Measurements from ENCODE around the gene USP9X.
"Not testable (repeated sequence)": the region's sequence is repeated elsewhere in the genome, so short reads cannot be mapped to it uniquely, and the experiment has no call there.

Gene USP9X

DNA sequence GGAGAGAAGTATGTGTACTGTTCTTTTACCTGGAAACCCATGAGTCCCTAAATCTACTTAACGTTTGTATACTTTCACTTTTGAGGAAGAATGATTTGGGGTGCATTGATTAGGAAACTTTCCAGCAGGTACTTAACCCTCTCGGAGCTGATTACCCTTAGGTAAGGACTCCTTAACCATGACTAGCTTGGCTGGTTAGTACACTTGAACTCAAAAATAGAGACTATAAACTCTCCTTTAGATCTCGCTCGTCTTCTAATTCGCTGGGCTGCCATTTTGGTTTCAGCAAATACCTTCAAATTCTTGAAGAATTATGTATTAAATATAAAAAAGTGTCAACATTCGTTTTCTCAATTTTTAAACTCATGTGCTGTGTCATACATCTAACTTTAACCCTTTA lies 2.0 kb downstream of the USP9X start:
- no peak for DNase-seq

DNA sequence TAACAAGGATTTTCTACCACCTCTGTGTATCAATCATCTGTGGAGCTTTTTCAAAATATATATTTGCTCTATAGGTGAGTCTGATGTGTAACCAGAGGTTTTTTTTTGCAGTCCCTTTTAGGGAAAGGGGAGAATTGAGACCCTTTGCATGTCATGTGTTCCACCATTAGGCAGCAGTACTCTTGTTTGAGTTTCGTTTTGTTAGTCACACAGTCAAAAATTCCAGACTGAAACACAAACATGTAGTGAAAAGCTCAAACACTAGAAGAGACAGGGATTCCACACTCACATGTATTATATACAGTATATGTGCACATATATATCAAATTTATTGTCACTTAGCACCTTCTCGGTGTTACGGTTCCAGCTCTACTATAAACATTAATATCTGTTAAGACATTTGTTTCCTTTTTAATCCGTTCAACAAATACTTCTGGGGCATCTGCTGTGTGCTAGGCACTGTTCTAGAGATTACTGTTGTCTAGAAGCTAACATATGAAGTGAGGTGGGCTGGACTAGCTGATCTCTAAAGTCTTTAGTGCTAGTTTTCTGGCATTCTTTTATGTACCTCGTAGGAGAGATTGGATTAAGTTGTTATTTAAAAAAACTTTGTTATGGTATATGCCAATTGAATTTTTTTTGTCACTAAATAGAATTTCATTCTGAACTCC lies 5.5 kb downstream of the USP9X start:
- no peak for DNase-seq

DNA sequence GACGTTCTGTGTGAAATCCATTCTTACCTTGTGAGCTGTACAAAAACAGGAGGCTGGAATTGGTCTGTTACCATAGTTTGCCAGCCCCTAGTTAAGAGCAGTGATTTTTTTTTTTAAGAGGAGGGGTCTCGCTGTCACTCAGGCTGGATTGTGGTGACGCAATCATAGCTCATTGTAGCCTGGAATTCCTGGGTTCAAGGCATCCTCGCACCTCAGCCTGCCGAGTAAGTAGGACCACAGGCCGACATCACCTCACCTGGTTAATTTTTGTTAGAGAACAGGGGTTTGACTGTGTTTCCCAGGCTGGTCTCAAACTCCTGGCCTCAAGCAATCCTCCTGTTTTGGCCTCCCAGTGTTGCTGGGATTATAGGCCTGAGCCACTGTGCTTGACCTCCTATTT lies 7.5 kb downstream of the USP9X start:
- no peak for DNase-seq

DNA sequence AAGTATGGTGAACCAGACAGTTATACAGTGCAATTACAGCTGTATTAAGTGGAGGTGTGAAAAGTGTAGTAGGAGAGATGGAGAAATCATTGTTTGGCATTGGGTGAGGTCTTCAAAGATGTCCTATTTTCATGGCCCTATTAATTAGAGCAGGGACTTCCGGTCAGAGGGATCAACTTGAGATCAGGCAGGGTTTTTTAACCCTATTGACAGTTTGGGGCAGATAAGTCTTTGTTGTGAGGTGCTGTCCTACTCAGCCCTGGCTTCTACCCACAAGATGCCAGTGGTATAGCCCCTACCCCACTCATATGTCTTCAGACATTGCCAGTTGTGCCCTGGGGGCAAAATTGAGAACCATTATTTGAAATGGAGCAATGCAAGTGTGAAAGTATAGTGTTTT lies 9.9 kb downstream of the USP9X start:
- DNase-seq, result no peak

DNA sequence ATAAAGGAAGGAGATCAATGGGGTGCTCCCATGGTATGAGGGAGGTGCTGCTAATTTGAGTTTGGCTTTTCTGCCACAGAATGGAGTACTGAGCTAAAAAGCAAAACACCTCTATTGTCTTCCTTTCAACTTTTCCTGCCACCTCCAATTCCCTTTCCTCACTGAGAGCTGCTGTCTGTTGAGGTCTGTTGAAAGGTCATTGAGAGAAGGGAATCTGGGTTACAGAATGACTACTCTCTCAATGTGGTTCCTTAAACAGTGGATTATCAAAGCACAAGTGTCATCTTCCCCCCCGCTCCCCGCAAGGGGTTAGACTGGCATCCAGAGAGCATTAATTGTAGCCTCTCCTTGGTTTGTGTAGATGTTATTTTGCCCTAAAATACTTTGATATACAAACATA lies 10.7 kb downstream of the USP9X start:
- no peak for DNase-seq

DNA sequence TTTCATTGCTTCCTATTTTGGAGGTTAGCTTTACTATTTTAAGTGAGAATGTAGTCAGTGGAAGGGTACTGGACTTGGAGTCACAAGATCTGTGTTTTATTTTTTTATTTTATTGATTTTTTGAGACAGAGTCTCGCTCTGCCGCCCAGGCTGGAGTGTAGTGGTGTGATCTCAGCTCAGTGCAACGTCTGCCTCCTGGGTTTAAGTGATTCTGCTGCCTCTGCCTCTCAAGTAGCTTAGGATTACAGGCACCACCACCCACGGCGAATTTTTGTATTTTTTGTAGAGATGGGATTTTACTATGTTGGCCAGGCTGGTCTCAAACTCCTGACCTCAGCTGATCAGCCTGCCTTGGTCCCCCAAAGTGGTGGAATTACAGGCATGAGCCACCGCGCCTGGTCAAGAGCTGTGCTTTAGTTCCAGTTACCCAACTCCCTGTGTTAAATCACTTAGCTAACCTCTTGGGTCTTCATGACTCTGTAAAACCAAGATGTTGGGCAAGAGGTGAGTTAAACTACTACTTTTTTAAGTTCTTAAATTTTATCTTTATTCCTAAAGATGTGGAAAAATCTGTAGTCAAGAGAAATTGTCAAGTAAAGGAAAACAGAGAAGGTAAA lies 11.2 kb downstream of the USP9X start:
- DNase-seq, result no peak

DNA sequence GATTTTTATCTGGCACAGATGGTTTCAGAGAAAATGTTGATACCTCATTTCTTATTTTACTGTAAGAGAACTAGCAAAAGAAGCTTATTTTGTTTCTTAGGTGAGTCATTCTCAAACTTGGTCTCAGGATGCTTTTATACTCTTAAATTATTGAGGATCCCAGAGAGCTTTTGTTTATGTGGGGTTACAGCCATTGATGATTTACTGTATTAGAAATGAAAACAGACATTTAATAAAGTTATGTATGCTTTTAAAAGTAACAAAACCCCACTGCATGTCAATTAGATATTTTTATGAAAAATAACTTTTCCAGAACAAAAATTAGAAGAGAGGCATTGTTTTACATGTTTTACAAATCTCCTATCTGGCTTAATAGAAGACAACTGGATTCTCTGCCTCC lies 12.1 kb downstream of the USP9X start:
- no peak for DNase-seq

DNA sequence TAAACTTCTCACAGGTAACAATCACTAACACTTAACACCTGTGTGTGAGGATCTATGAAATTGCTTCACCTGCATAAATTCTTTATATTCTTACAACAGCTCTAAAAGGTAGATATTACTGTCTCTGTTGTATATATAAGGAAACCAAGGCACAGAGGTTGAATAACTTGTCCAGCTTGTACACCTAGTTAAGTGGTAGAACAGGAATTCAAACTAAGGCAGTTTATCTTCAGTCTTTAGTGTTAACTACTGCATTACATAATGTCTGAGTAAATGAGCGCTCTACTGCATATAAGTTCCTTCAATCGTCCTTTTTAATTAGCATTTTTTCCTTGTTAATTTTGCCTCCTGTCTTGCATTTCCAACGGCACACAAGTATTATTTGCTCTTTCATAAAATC lies 15.0 kb downstream of the USP9X start:
- no peak for DNase-seq

DNA sequence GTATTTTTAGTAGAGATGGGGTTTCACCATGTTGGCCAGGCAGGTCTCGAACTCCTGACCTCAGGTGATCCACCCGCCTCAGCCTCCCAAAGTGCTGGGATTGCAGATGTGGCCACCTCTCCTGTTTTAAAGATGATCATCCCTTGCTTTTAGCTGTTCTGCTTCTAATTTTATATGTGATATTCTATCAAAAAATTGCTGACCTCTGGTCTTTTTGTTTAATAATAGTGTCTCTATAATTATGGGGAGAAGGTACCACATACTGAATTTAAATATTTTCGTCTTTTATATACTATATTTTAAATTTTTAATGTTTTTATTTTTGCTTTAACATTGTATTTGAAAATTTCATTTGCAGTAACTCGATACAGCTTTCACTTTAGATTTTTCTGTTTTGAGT lies 15.6 kb downstream of the USP9X start:
- DNase-seq, result no peak

DNA sequence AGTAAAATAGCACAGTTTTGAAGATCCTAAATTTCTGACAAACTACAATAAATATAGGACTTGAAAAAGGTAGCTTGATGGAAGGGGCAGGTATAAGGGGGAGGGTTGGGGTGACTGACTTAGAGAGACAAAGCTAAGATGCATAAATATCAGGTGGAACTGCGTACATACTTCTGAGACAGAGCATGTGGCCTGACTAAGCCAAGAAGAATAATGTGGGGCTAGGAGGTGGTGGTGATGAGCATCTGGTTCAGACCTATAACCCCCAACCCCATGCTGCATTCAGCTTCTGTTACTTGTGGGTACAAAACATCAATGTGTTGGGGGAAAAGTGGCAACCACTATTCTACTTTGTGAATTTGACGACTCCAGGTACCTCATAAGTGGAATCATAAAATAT lies 19.8 kb downstream of the USP9X start:
- no peak for DNase-seq

DNA sequence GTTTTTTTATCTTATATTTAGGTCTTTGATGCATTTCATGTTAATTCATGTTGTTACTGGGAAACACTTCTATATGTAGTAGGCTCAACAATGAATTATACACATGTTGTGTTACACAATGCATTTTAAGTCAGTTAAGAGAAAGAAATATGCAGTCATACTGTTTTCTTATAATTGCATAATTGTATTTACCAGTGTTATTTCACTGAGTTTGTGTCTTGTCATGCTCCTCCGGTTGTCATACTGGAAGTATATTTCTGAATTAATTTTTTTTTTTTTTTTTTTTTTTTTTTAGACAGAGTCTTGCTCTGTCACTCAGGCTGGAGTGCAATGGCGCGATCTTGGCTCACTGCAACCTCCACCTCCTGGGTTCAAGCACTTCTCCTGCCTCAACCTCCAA lies 21.0 kb downstream of the USP9X start:
- not testable (repeated sequence) for DNase-seq

DNA sequence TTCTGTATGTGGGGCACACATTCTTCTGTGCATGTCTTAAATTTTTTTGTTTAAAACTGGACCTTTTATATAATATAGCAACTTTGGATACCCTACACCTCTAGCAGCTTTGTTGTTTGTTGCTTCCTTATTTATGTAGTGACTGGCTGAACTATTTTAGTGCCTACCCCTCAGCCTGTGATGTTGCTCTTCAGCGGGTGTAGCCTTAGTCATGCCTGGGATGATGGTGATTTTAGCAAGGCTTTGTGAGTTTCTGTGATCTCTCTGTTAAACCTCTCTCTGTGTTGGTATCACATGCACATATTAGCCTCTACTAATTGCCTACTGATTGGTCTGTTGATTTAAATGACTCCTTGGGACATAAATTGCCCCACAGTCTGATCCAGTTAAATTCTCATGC lies 22.8 kb downstream of the USP9X start:
- no peak for DNase-seq

DNA sequence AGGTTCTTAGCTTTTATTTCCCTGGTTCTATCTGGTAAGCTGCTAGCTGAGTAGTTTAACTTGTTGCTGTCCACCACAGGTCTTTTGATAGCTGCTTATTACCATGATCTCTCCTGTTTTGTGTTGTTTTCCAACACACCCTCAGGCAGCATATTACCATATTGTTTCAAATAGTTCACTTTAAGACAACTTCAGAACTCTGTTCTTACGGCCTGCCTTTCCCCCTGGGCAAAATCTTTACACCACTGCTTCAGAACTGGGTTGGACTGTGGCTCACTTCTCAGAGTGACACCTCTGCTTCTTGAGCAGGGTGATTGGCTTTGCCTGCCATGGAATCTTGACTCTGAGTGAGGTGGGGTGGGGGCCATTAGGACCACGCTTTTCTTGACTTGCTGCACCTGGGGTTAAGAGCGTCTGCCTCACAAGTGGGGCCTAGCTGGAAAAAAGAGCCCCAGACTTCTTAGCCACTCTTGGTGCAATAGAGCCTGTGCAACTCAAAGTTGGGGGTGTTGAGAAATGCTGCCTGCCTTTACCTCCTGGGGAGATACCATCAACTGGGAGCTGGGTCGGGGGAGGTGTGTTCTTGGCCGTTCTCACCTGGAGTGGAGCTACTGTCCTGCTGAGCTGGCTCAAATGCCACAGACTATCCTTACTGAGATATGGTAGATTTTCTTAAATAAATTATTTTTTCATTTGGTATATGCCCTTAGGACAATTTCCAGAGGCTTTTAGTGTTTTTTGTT lies 23.4 kb downstream of the USP9X start:
- no peak for DNase-seq

DNA sequence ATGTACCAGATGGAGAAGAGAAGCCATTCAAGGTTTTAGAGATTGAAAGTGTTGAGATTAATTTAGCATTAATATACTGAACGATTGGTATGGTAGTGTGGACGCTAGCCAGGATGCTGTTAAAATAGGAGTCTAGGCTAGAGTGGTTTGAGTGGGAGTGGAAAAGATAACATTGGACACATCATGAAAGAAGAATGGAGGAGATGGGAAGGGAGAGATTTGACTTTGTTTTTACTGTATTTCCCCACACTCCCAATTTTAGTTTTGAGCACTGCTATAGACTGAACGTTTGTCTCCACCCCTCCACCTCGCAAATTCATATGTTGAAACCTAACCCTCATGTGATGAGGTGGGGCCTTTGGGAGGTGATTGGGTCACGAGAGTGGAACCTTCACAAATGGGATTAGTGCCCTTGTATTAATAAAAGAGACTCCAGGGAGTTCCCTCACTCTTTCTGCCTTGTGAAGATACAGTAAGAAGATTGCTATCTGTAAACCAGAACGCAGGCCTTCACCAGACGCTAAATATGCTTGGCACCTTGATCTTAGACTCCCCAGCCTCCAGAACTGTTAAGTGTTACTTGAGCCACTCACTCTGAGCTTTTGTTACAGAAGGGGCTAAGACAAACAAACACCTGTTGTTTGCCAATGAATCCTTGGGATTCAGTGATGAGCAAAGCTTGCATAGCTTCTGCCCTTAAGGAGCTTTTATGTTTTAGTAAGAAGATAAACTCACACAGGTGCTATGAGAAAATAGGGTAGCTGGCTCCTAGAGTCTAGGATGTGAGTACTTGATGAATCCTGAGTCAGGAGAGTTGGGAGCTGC lies 25.8 kb downstream of the USP9X start:
- no peak for DNase-seq

DNA sequence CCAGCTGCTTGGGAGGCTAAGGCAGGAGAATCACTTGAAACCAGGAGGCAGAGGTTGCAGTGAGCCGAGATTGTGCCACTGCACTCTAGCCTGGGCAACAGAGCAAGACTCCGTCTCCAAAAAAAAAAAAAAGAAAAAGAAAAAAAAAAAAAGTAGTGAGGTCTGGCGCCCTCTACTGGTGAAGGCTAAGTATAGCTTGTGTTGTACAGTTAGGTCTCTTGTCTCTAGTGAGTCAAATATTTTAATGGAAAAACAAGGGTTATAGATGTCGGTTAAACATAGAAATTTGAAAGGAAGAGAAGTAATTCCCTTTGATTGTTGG lies 29.8 kb downstream of the USP9X start:
- DNase-seq, result peak; percentile 7

DNA sequence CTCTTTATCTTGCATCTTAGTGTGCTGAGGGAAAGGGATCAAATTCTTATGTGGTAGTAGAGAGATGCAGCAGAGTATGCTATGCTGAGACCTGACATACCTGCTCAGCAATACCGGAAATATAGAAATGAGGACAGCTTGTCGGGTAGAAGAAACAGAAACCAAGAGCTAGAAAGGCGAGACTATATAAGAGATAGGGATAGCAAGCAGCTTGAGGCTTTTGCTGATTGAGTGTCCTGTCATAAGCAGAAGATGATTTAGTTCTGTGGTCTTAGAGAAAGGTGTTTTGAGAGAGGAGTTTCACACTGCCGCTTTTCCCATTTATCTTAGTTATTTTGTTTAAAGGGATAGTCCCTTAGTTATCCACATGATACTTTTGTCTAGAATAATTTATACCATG lies 31.7 kb downstream of the USP9X start:
- no peak for DNase-seq

DNA sequence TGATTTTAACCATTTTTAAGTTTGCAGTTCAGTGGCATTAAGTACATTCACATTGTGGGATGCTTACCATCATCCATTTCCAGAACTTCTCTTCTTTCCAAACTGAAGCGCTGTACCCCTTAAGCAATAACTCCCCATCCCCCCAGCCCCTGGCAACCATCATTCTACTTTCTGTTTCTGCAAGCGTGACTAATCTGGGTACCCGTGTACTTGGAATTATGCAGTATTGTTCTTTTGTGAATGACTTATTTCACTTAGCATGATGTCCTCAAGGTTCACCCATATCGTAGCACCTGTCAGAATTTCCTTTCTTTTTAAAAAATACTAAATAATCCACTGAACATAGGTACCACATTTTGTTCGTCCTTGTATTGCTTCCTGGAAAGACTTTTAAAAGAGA lies 32.9 kb downstream of the USP9X start:
- no peak for DNase-seq

DNA sequence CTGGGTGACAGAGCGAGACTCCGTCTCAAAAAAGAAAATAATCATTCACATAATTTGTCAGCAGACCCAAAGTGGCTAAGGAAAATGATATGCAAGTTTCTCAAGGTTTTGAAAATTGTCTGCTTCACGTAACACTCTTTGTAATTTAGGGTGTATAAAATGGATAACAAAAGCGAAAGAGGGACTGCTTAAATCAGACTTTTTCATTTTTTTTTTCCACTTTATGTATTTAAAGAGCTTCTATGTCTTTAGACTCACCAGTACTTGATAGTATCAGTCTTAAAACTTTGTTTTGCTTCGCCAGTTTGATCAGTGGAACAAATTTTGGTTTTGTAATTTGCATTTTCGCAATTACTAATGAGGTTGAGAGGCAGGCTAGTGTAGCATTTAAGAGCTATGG lies 34.6 kb downstream of the USP9X start:
- DNase-seq, result no peak

DNA sequence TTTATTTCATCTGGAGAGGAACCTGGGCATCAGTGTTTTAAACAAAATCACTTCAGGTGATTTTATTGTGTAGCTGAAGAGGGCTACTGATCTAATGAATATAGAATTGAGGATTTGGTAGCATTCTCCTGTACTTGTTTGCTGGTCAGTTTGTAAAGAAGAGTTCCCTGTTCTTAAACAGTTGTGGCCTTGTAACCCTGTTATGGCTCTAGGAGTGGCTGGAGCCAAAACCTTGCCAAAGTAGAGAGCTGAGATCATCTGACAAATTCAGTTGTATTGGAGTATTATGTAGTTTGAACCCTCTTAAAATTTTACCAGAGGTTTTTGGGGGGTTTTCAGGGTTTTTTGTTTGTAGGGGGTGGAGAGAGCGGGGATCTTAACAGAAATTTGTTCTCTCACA lies 36.5 kb downstream of the USP9X start:
- no peak for DNase-seq

DNA sequence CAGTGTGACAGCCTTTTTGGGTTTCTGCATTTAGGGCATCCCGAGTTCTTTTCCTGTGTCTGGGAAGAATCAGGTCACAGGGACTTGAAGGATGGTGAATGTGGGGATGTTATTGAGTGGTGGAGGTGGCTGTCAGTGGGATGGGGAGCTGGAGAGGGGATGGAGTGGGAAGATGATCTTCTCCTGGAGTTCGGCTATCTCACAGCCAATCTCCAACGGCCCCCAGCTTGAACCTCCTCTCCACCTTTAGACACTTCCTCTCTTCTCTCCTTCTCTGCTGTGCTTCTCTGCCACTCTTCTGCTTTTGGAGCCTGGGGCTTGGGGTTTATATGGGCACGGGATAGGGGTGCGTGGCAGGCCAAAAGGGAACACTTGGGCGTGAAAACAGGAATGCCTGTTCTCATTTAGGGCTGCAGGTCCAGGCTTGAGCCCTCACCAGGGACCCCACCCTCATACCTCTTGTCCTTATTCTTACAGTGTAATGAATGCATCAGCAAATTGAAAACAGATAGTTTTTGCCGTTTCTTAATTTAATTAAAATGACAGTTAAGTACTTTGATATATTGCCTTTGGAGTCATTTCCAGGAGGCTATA lies 37.5 kb downstream of the USP9X start:
- DNase-seq, result no peak

DNA sequence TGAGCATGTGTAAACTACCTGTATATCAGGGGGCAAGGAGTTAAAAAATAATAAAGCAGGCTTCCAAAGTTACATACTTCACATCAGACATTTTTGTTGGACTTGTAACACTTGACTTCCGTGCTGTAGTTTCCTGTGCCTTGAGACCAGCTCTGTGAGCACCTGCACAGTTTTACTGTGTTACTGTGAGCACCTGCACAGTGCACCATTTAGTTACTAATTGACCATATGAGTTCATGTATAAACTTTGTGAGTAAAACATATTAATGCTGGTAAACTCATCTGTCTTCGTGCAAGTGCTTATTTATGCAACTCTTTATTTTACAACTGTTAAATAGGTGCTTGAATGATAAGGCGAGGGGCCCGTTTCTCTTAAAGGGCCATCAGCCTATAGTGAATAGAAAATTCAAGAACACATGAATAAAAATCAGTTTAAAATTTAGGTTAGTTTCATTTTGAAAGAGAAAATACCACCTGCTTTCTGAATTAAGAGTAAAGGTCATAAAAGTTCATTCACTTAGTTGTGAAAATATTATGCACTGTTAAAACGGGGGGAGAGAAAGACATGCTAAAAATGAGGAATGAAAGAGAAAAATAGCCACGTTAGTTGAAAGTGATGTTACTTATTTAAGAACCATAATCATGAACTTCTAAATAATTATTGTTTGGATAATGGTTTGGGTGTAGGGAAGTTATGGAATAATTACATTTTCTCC lies 42.4 kb downstream of the USP9X start:
- DNase-seq, result no peak

DNA sequence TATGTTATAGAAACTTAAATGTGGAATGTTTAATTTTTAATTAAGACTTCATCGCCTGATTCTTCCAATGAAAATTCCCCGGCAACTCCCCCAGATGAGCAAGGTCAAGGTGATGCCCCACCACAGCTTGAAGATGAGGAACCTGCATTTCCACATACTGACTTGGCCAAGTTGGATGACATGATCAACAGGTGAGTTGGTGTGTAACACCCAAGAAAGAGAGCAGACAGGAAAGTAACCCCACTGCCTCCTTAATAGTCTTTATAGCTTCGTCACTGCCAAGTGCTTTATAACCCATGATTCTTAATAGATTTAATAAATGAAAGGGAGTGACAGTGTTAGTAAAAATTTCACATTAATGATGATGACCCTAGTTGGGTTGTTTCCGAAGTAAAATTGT lies 43.7 kb downstream of the USP9X start:
- DNase-seq, result no peak

DNA sequence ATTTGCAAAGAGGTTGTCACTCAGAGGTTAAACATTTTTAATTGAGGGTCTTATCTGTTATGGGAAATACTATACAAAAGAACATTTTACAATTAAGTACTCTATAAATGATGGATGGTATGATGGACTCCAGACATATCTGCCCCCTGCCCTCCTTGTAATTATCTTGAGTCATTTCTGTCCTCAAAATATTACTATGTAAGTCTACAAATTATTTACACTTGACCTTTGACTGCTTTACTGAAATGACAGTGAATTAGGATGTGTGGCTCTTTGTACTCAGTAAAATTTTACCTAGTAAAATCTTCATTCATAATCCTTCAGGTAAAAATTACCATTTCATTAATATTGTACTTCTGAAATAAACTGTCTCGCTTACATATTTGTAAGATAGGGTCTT lies 46.5 kb downstream of the USP9X start:
- DNase-seq, result no peak
